ENCODE results near the gene TOX2.

The TOX2 gene

DNA sequence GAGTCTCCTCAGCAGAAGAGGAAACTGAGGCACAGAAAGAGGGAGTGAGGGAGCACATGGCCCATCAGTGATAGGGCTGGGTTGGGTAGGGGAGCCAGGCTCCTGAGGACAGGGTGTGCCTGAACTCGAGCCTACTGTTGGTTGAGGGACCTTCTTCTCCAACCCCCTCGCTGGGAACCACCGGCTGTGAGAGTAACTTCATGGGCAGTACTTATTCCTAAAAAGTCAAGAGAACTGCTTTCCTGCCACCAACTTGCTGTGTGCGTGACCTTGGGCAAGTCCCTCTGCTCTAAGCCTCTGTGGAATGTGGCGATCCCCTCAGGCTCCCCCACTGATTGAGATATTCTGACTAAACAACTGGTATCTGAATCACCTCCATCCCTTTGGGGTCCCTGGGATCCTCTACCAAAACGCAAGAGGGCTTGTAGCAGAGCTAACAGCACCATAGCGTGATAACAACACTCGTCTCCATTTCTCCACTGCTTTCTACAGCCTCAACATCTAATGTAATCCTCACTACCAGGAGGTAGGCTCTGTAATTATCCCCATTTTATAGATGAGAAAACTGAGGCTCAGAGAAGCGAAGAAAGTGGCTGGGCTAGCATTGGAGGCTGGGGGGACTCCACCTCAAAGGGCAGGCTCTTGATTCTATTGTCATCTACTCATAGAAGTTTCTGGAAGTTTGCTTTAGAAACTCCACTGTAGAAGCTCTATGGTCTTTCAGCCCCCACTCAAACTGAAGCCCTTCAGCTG is 196.3 kb downstream of the TOX2 start:
- no peak overlapping the region for H3K4me3 Mint-ChIP-seq
- H3K36me3 Mint-ChIP-seq (ENCODE audit: low read depth), result no peaks in the 10 kb centered on the region
- H3K27me3 Mint-ChIP-seq (ENCODE audit: low read depth, poor library complexity), result peaks cover 7% of the 10 kb centered on the region
- TF ChIP-seq, protein P1, sequence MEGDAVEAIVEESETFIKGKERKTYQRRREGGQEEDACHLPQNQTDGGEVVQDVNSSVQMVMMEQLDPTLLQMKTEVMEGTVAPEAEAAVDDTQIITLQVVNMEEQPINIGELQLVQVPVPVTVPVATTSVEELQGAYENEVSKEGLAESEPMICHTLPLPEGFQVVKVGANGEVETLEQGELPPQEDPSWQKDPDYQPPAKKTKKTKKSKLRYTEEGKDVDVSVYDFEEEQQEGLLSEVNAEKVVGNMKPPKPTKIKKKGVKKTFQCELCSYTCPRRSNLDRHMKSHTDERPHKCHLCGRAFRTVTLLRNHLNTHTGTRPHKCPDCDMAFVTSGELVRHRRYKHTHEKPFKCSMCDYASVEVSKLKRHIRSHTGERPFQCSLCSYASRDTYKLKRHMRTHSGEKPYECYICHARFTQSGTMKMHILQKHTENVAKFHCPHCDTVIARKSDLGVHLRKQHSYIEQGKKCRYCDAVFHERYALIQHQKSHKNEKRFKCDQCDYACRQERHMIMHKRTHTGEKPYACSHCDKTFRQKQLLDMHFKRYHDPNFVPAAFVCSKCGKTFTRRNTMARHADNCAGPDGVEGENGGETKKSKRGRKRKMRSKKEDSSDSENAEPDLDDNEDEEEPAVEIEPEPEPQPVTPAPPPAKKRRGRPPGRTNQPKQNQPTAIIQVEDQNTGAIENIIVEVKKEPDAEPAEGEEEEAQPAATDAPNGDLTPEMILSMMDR (IDR thresholded peaks at IDR 0.05), result no peak
- no peak for DNase-seq
- peaks cover 22% of the 10 kb centered on the region for H3K9me3 Mint-ChIP-seq
- H3K27ac Mint-ChIP-seq, result no peak overlapping the region
- H3K4me1 Mint-ChIP-seq, result peaks cover 36% of the 10 kb centered on the region

DNA sequence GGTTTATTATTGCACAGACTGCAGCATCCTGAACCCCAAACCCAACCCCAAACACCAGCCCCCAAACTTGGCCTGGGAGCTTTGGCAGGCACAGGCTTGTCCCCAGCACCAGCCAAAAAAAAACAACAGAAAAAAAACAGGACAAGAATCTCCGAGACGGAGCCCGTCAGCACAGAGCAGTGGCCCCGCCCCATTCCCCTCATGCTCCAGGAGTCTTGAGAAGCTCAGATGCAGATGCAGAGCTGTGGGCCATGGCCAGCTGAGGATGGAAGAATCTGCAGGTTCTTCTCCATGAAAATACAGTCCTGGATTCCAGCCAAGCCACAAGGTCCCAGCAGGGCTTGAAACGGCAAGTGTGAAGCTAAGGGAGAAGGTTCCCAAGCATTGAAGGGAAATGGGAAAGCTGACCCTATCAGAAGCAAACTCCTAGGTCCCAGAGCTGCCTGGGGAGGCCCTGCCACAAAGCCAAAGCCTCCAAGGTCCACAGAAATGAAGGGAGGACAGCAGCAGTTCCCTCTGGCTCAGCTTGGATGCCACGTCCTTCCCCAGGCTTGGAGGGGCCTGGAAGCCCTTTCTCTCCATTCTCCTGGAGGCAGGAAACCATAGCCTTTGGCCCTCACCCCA is 197.2 kb downstream of the TOX2 start:
- no peak for DNase-seq
- peaks cover 42% of the 10 kb centered on the region for H3K4me1 Mint-ChIP-seq
- H3K27me3 Mint-ChIP-seq (ENCODE audit: low read depth, poor library complexity), result peaks cover 3% of the 10 kb centered on the region
- H3K27ac Mint-ChIP-seq, result no peak overlapping the region
- TF ChIP-seq, protein P1 (IDR thresholded peaks at IDR 0.05), result no peak
- H3K4me3 Mint-ChIP-seq, result no peak overlapping the region
- peaks cover 22% of the 10 kb centered on the region for H3K9me3 Mint-ChIP-seq
- H3K36me3 Mint-ChIP-seq (ENCODE audit: low read depth), result no peaks in the 10 kb centered on the region

DNA sequence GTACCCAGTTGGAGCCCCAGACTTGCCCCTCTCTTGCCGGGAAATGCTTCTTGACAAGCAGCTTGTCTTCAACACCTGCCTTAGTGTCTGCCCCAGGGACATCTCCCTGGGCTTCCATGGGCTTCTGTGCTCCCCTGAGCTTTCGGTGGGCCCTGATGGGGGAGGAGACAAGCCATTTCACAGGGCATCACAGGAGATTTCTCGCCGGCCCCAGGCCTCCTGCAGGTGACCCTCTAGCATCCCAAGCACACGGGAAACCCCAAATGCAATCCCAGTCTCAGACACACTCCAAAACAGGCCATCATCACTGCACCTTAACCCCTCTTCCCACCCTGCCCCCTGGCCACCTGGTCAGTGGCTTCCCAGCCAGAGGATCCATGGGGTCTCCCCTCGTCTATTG is 197.8 kb downstream of the TOX2 start:
- no peaks in the 10 kb centered on the region for H3K36me3 Mint-ChIP-seq (ENCODE audit: low read depth)
- peaks cover 3% of the 10 kb centered on the region for H3K27me3 Mint-ChIP-seq (ENCODE audit: low read depth, poor library complexity)
- no peak overlapping the region for H3K4me3 Mint-ChIP-seq
- H3K9me3 Mint-ChIP-seq, result peaks cover 18% of the 10 kb centered on the region
- no peak for DNase-seq
- TF ChIP-seq, protein P1 (IDR thresholded peaks at IDR 0.05), result no peak
- no peak overlapping the region for H3K27ac Mint-ChIP-seq
- peaks cover 47% of the 10 kb centered on the region for H3K4me1 Mint-ChIP-seq

DNA sequence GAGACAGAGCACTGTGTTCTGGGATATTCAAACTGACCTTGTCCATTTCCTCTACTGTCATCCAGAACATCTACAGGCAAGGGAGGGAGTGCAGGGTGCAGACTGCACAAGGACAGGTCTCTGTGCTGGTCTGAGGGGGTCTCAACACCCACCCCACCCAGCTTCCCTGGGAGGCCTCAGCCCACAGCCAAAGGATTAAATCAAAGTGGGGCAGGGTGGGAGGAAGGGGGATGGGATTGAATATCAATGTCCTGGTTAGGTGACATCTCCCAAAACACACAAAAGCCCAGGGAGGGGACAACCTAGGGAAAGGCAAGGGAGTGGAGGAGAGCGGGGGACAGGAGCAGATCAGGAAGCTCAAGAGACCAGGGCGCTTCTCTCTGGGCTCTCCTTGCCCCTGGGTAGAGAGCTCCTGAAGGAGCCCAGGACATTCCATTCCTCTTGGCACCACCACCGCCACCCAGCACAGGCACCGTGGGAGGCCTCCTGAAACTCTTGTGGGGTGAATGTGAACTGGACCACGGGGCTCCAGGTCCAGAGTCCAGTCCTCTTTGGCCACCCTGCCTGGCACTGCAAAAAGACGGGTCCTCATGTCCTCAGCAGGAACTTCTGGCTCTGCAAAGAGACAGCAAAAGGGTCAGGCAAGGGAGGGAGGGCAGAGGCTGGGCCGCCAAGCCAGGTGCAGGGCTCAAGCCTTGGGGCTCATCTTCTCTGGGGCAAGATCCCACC is 198.4 kb downstream of the TOX2 start:
- peaks cover 3% of the 10 kb centered on the region for H3K27me3 Mint-ChIP-seq (ENCODE audit: low read depth, poor library complexity)
- TF ChIP-seq, protein P1 (IDR thresholded peaks at IDR 0.05), result no peak
- H3K9me3 Mint-ChIP-seq, result peaks cover 12% of the 10 kb centered on the region
- peaks cover 49% of the 10 kb centered on the region for H3K4me1 Mint-ChIP-seq
- DNase-seq, result no peak
- no peaks in the 10 kb centered on the region for H3K36me3 Mint-ChIP-seq (ENCODE audit: low read depth)
- peak overlapping the region; percentile 9 for H3K4me3 Mint-ChIP-seq
- no peak overlapping the region for H3K27ac Mint-ChIP-seq

DNA sequence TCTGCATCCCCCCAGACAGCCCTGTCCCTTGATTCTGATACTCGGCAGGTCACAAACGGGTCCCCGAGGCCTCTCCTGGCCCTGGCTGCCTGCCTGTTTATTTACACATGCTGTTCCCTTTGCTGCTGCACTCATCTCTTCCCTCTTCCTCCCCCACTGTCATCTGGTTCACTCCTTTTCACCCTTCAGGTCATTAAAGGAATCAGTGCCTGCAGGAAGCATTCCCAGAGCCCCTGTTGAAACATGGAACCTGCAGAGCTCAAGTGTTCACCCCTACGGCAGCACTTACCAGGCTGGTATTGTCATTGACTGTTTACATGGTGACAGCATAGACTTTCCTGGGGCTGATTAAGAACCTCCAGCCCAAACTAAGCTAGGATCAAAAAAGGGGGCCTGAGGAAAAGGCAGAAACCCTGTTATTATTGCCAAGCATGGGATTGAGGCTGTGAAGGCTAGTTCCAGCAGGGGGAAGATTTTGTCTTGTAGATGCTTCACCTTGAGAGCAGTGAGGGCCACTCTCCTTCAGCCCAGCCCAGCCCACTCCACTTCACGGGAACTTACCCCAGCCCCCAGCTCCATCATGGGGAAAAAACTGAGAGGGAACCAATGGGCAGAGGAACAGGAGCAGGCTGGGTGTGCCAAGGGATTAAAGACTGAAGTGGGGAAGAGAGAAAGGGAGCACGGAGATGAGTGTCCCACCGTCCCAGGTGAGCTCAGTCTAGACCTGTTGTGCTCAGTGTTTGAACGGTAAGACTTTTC is 199.1 kb downstream of the TOX2 start:
- Mint-ChIP-seq H3K27ac (peak overlapping the region; percentile 33), H3K4me1 (peaks cover 49% of the 10 kb centered on the region), H3K9me3 (peaks cover 6% of the 10 kb centered on the region), H3K27me3 (ENCODE audit: low read depth, poor library complexity) (peaks cover 3% of the 10 kb centered on the region), H3K36me3 (ENCODE audit: low read depth) (no peaks in the 10 kb centered on the region), H3K4me3 (peak overlapping the region; percentile 9)
- TF ChIP-seq, protein P1 (IDR thresholded peaks at IDR 0.05), result no peak
- no peak for DNase-seq
